HEK293 (cell line): ENCODE data around the gene CDK4.
"Not testable (repeated sequence)": the region's sequence is repeated elsewhere in the genome, so short reads cannot be mapped to it uniquely, and the experiment has no call there.

Source experiments
- CTCF ChIA-PET: fragments of 350-600 bp; formaldehyde crosslinking; extraction: SDS; loops from one replicate; lab custom pipeline; 2021; ENCODE audit warnings: antibody characterized with exemption; lab: Yijun Ruan, JAX
- POLR2A ChIA-PET: fragments of 300-600 bp; formaldehyde crosslinking; extraction: SDS; loops from one replicate; lab custom pipeline; 2020; ENCODE audit warnings: antibody characterized with exemption, inconsistent platforms; lab: Yijun Ruan, JAX
- H3K27ac ChIP-seq: fragments of 200-500 bp; sonication (Bioruptor generic); 2 replicates; pipeline ENCODE4 v1.5.1; 2014; ENCODE audit warnings: low read depth, low read length, control low read depth, inconsistent platforms; ENCODE audit errors: extremely low read depth
- H3K36me3 ChIP-seq, 2 experiments: fragments of 200-500 bp in 1 of 2; sonication (Bioruptor generic) in 1 of 2; 1 replicate in 1 of 2; 2 replicates in 1 of 2; pipeline ENCODE4 v1.5.1; 2014 to 2017; ENCODE audit warnings: inconsistent platforms in 2 of 2, low read length in 2 of 2; ENCODE audit not compliant: control insufficient read depth in 2 of 2, insufficient read depth in 1 of 2
- H3K4me1 ChIP-seq: fragments of 200-500 bp; sonication (Bioruptor generic); 2 replicates; pipeline ENCODE4 v1.5.1; 2014; ENCODE audit warnings: mild to moderate bottlenecking, low read length, inconsistent platforms; ENCODE audit not compliant: control insufficient read depth, insufficient read depth
- H3K4me3 ChIP-seq: 2 replicates; pipeline ENCODE4 v1.5.1; 2011; ENCODE audit warnings: low read depth, mild to moderate bottlenecking, control low read depth, low read length, moderate library complexity
- H3K9me3 ChIP-seq: fragments of 200-500 bp; sonication (Bioruptor generic); 2 replicates; pipeline ENCODE4 v1.5.1; 2014; ENCODE audit warnings: low read depth, low read length, inconsistent platforms; ENCODE audit not compliant: control insufficient read depth, insufficient read depth
- GLIS1 ChIP-seq: fragments of 450-650 bp; formaldehyde crosslinking; IDR thresholded peaks from 2 replicates; pipeline ENCODE4 v1.5.1; 2016; ENCODE audit warnings: missing biosample characterization, missing genetic modification characterization
- HOXD13 ChIP-seq: sonication (generic); formaldehyde crosslinking; IDR thresholded peaks from 2 replicates; pipeline ENCODE4 v1.8.0; 2022; ENCODE audit warnings: missing genetic modification reagents, borderline replicate concordance
- MEIS1 ChIP-seq: sonication (generic); formaldehyde crosslinking; IDR thresholded peaks from 2 replicates; pipeline ENCODE4 v1.8.1; 2022; ENCODE audit warnings: missing genetic modification reagents, mild to moderate bottlenecking, borderline replicate concordance
- SETDB1 ChIP-seq: IDR thresholded peaks from one replicate; pipeline ENCODE4 v1.6.1; 2017; ENCODE audit warnings: mild to moderate bottlenecking, low read length, moderate library complexity, mixed read lengths; ENCODE audit not compliant: insufficient read length
- TRIM28 ChIP-seq: IDR thresholded peaks from 2 replicates; pipeline ENCODE4 v1.6.1; 2011; ENCODE audit warnings: low read length, control low read depth, borderline replicate concordance
- ZBTB1 ChIP-seq: fragments of 450-650 bp; formaldehyde crosslinking; IDR thresholded peaks from 2 replicates; pipeline ENCODE4 v1.5.1; 2016; ENCODE audit warnings: missing biosample characterization, missing genetic modification characterization
- ZFHX2 ChIP-seq: fragments of 450-650 bp; formaldehyde crosslinking; conservative IDR thresholded peaks from 2 replicates; pipeline ENCODE4 v1.5.1; 2016; ENCODE audit warnings: missing biosample characterization, missing genetic modification characterization
- ZIC2 ChIP-seq: fragments of 450-650 bp; formaldehyde crosslinking; IDR thresholded peaks from 2 replicates; pipeline ENCODE4 v1.5.1; 2016; ENCODE audit warnings: missing biosample characterization, missing genetic modification characterization
- ZNF133 ChIP-seq: fragments of 450-650 bp; formaldehyde crosslinking; IDR thresholded peaks from 2 replicates; pipeline ENCODE4 v1.5.1; 2016; ENCODE audit warnings: missing biosample characterization, missing genetic modification characterization
- ZNF155 ChIP-seq: fragments of 450-650 bp; formaldehyde crosslinking; IDR thresholded peaks from 2 replicates; pipeline ENCODE4 v1.5.1; 2016; ENCODE audit warnings: missing biosample characterization, missing genetic modification characterization
- ZNF214 ChIP-seq: fragments of 450-650 bp; formaldehyde crosslinking; IDR thresholded peaks from 2 replicates; pipeline ENCODE4 v1.5.1; 2017; ENCODE audit warnings: missing biosample characterization, mild to moderate bottlenecking, missing genetic modification characterization, borderline replicate concordance
- ZNF248 ChIP-seq: fragments of 450-650 bp; formaldehyde crosslinking; IDR thresholded peaks from 2 replicates; pipeline ENCODE4 v1.5.1; 2017; ENCODE audit warnings: missing biosample characterization, missing genetic modification characterization
- ZNF266 ChIP-seq: fragments of 450-650 bp; formaldehyde crosslinking; IDR thresholded peaks from 2 replicates; pipeline ENCODE4 v1.5.1; 2016; ENCODE audit warnings: missing biosample characterization, missing genetic modification characterization, low read depth
- ZNF302 ChIP-seq: fragments of 450-650 bp; formaldehyde crosslinking; IDR thresholded peaks from 2 replicates; pipeline ENCODE4 v1.5.1; 2016; ENCODE audit warnings: missing biosample characterization, missing genetic modification characterization, low read depth
- ZNF48 ChIP-seq: fragments of 450-650 bp; formaldehyde crosslinking; IDR thresholded peaks from 2 replicates; pipeline ENCODE4 v1.5.1; 2016; ENCODE audit warnings: missing biosample characterization, missing genetic modification characterization
- ZNF660 ChIP-seq: fragments of 450-650 bp; IDR thresholded peaks from 2 replicates; pipeline ENCODE4 v1.5.1; 2018; ENCODE audit warnings: missing biosample characterization, mild to moderate bottlenecking, missing genetic modification characterization
- ZNF747 ChIP-seq: fragments of 450-650 bp; formaldehyde crosslinking; IDR thresholded peaks from 2 replicates; pipeline ENCODE4 v1.5.1; 2016; ENCODE audit warnings: missing biosample characterization, missing genetic modification characterization
- ZSCAN16 ChIP-seq: fragments of 450-650 bp; formaldehyde crosslinking; IDR thresholded peaks from 2 replicates; pipeline ENCODE4 v1.5.1; 2016; ENCODE audit warnings: missing biosample characterization, missing genetic modification characterization
- ZSCAN23 ChIP-seq: fragments of 450-650 bp; formaldehyde crosslinking; IDR thresholded peaks from 2 replicates; pipeline ENCODE4 v1.5.1; 2016; ENCODE audit warnings: missing biosample characterization, missing genetic modification characterization
- ZSCAN30 ChIP-seq: fragments of 450-650 bp; IDR thresholded peaks from 2 replicates; pipeline ENCODE4 v1.5.1; 2018; ENCODE audit warnings: missing biosample characterization, mild to moderate bottlenecking, missing genetic modification characterization, moderate library complexity
- TF ChIP-seq, protein P1 (sequence below): fragments of 450-650 bp; formaldehyde crosslinking; IDR thresholded peaks from 2 replicates; pipeline ENCODE4 v1.5.1; 2016; ENCODE audit warnings: missing biosample characterization, missing genetic modification characterization
- TF ChIP-seq, protein P2 (sequence below): fragments of 450-650 bp; formaldehyde crosslinking; IDR thresholded peaks from 2 replicates; pipeline ENCODE4 v1.5.1; 2017; ENCODE audit warnings: missing biosample characterization, missing genetic modification characterization
- TF ChIP-seq, protein P3 (sequence below): fragments of 450-650 bp; formaldehyde crosslinking; IDR thresholded peaks from 2 replicates; pipeline ENCODE4 v1.5.1; 2016; ENCODE audit warnings: missing biosample characterization, missing genetic modification characterization, low read depth

CDK4 gene

DNA sequence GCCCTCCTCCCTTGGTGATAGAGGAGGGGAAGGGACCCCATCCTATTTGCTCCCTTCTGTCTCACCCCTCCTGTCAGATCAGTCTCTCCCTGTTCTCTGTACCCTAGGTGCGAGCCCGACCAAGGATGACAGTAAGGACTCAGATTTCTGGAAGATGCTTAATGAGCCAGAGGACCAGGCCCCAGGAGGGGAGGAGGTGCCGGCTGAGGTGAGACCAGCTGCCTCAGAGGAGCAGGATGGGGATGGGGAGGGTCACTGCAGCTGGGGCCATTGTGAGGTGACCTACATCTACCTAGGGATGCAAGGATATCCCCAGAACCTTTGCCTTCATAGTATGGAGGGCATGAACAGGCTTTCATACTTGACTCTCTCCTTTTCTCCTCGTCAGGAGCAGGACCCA lies 35.8 kb downstream of the CDK4 start:
- no peak overlapping the region for H3K4me3 ChIP-seq
- POLR2A ChIA-PET, result no interaction called here
- TF ChIP-seq ZSCAN30 (no peak), ZNF660 (tag by site-specific recombination) (no peak), ZBTB1 (tag by site-specific recombination) (no peak), MEIS1 (no peak), ZIC2 (tag by site-specific recombination) (no peak)
- TF ChIP-seq, protein P1, sequence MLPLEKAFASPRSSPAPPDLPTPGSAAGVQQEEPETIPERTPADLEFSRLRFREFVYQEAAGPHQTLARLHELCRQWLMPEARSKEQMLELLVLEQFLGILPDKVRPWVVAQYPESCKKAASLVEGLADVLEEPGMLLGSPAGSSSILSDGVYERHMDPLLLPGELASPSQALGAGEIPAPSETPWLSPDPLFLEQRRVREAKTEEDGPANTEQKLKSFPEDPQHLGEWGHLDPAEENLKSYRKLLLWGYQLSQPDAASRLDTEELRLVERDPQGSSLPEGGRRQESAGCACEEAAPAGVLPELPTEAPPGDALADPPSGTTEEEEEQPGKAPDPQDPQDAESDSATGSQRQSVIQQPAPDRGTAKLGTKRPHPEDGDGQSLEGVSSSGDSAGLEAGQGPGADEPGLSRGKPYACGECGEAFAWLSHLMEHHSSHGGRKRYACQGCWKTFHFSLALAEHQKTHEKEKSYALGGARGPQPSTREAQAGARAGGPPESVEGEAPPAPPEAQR (tag by site-specific recombination), result no peak
- TF ChIP-seq, protein P2, sequence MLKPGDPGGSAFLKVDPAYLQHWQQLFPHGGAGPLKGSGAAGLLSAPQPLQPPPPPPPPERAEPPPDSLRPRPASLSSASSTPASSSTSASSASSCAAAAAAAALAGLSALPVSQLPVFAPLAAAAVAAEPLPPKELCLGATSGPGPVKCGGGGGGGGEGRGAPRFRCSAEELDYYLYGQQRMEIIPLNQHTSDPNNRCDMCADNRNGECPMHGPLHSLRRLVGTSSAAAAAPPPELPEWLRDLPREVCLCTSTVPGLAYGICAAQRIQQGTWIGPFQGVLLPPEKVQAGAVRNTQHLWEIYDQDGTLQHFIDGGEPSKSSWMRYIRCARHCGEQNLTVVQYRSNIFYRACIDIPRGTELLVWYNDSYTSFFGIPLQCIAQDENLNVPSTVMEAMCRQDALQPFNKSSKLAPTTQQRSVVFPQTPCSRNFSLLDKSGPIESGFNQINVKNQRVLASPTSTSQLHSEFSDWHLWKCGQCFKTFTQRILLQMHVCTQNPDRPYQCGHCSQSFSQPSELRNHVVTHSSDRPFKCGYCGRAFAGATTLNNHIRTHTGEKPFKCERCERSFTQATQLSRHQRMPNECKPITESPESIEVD (tag by site-specific recombination), result no peak
- H3K9me3 ChIP-seq, result no peaks in the 10 kb centered on the region
- no peak overlapping the region for H3K27ac ChIP-seq
- H3K36me3 ChIP-seq, result peaks cover 11 to 59% of the 10 kb centered on the region in 2 experiments; a peak in 2 of 3 replicates
- no peaks in the 10 kb centered on the region for H3K4me1 ChIP-seq
- CTCF ChIA-PET, result interaction anchor here (0.7 to 1.9 kb wide), 2 partner anchors 10 to 315 kb away, joined by 4 to 7 read pairs; no protein-coding TSS in a partner anchor

DNA sequence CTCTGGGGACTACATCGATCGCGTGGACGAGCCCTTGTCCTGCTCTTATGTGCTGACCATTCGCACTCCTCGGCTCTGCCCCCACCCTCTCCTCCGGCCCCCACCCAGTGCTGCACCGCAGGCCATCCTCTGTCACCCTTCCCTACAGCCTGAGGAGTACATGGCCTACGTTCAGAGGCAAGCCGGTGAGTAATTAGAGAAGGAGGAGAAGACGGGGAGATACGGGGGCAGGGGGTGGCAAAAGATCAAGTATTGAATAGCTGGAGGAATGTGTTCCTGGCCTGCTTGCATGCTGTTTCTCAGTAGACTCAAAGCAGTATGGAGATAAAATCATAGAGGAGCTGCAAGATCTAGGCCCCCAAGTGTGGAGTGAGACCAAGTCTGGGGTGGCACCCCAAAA lies 36.3 kb downstream of the CDK4 start:
- H3K27ac ChIP-seq, result no peak overlapping the region
- CTCF ChIA-PET, result interaction anchor here (0.7 to 1.9 kb wide), 2 partner anchors 11 to 315 kb away, joined by 4 to 7 read pairs; no protein-coding TSS in a partner anchor
- no peaks in the 10 kb centered on the region for H3K9me3 ChIP-seq
- H3K4me1 ChIP-seq, result no peaks in the 10 kb centered on the region
- H3K36me3 ChIP-seq, result peaks cover 12 to 54% of the 10 kb centered on the region in 2 experiments; a peak in 2 of 3 replicates
- no peak overlapping the region for H3K4me3 ChIP-seq
- no peak for TF ChIP-seq HOXD13 (CRISPR knock-in tag)
- no peak for TF ChIP-seq TRIM28
- TF ChIP-seq ZFHX2 (tag by site-specific recombination), result no peak
- TF ChIP-seq ZNF747 (tag by site-specific recombination), result no peak
- TF ChIP-seq ZNF266, result no peak
- TF ChIP-seq ZNF248 (tag by site-specific recombination), result no peak
- TF ChIP-seq ZNF302 (tag by site-specific recombination), result no peak
- no peak for TF ChIP-seq ZNF48 (tag by site-specific recombination)
- TF ChIP-seq ZSCAN16, result no peak
- TF ChIP-seq ZNF133, result no peak
- no peak for TF ChIP-seq ZNF155 (tag by site-specific recombination)
- TF ChIP-seq ZSCAN23 (tag by site-specific recombination), result no peak
- TF ChIP-seq, protein P3, sequence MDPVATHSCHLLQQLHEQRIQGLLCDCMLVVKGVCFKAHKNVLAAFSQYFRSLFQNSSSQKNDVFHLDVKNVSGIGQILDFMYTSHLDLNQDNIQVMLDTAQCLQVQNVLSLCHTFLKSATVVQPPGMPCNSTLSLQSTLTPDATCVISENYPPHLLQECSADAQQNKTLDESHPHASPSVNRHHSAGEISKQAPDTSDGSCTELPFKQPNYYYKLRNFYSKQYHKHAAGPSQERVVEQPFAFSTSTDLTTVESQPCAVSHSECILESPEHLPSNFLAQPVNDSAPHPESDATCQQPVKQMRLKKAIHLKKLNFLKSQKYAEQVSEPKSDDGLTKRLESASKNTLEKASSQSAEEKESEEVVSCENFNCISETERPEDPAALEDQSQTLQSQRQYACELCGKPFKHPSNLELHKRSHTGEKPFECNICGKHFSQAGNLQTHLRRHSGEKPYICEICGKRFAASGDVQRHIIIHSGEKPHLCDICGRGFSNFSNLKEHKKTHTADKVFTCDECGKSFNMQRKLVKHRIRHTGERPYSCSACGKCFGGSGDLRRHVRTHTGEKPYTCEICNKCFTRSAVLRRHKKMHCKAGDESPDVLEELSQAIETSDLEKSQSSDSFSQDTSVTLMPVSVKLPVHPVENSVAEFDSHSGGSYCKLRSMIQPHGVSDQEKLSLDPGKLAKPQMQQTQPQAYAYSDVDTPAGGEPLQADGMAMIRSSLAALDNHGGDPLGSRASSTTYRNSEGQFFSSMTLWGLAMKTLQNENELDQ (tag by site-specific recombination), result no peak
- no peak for TF ChIP-seq SETDB1
- TF ChIP-seq GLIS1 (tag by site-specific recombination), result no peak
- no peak for TF ChIP-seq ZNF214 (tag by site-specific recombination)
- POLR2A ChIA-PET, result no interaction called here

DNA sequence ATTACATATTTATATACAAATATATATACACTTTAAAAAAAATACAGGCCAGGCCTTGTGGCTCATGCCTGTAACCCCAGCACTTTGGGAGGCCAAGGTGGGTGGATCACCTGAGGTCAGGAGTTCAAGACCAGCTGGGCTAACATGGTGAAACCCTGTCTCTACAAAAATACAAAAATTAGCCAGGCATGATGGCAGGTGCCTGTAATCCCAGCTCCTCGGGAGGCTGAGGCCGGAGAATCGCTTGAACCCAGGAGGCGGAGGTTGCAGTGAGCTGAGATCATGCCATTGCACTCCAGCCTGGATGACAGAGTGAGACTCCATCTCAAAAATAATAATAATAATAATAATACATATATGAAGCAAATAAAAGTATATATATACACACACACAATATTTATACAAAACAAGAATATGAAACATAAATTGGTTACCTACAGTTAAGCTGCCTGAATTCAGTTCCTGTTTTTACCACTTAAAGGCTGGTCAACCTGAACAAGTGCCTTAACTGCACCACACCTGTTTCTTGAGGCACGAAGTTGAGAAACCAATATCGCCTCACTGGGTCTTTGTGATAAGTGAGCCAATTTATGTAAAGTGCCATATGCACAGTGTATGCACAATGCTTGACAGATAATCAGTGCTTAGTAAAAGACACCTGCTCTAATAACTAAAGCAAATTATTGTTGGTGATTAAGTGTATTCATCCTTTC lies 36.9 kb downstream of the CDK4 start:
- CTCF ChIA-PET, result interaction anchor here (0.7 kb wide), 1 partner anchor 314 kb away, joined by 4 read pairs; no protein-coding TSS in a partner anchor
- H3K4me1 ChIP-seq, POLR2A ChIA-PET, H3K9me3 ChIP-seq, H3K27ac ChIP-seq, H3K4me3 ChIP-seq: not testable (repeated sequence)
- H3K36me3 ChIP-seq, result peaks cover 15 to 48% of the 10 kb centered on the region in 2 experiments; a peak in 2 of 3 replicates
